ENCODE data around the gene VTN.
"Not testable (repeated sequence)": the region's sequence is repeated elsewhere in the genome, so short reads cannot be mapped to it uniquely, and the experiment has no call there.

The VTN gene

DNA sequence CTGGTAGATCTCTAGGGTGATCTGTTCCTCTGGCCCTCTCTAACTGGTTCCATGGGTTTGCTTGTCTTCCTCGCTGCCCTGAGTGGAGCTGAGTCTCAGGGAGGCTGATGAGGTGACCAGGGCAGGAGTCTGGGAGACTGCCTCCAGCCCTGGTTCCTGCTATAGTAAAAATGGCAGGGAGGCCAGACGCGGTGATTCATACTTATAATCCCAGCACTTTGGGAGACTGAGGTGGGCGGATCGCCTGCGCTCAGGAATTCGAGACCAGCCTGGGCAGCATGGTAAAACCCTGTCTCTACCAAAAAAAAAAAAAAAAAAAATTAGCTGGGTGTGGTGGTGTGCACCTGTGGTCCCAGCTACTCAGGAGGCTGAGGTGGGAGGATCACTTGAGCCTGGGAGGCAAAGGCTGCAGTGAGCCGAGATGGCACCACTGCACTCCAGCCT is 31.3 kb downstream of the VTN start:
- not testable (repeated sequence) for DNase-seq

DNA sequence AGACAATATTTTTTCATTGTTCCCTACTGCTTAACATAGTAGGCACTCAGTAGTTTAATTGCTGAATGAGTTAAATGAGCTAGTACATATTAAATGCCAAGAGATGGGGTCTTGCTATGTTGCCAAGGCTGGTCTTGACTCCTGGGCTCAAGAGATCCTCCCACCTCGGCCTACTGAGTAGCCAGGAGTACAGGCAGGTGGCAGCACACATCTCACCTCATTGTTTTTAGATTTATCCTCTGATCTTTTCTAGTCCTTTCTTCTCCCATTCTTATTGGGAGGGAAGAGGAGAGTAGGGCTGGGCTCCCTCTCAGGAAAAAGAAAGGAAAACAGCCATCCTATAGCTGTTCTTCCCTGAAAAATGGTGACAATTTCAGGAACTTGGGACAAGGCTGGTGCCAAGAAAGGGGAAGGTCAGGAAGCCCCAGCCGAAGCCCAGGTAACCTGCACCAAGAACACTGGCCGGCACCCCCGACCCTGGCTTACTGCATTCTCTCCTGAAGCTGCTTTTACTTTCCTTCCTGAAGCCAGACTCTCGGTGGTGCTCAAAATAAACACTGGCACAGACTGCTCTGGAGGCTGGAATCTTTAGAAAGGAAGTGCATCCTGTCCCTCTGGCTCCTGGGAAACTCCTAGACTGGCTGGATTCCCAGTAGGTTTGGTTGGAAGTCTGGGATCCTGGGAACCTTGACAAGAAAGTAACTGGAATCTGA is 31.9 kb downstream of the VTN start:
- DNase-seq: no peak

- peak; percentile 55 for DNase-seq
Observed at GRCh38 chr17:28335959-28336871, 33.9 kb downstream of the VTN start.

- DNase-seq: peak; percentile 100
Observed at GRCh38 chr17:28335201-28335958, 34.7 kb downstream of the VTN start, which contains the start of the genes IFT20 and TNFAIP1. Gene IFT20 (minus strand): TSS chr17:28335472. CDS start chr17:28331985, 3,487 bp downstream. Gene TNFAIP1 (plus strand): TSS chr17:28335761. CDS start chr17:28339522, 3,761 bp downstream.

GRCh38 chr17:28334666-28335200 is 35.4 kb downstream of the VTN start:
- DNase-seq: no peak

DNA sequence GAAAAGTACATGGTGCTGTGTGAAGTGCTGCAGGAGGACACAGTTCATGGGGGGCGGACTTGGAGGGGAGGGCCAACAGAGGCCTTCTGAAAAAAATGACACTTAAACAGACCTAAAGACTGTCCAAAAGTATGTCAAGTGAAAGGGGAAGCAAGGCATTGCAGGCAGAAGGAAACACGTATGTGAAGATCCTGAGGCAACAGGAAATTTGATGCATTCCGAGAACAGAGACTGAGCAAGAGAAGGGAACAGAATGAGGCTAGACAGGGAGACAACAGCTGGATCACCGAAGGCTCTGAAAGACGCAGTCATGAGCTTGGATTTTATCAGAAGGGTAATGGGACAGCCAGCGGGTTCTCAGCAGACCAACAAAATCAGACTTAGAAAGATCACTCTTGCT is 35.9 kb downstream of the VTN start:
- no peak for DNase-seq

DNA sequence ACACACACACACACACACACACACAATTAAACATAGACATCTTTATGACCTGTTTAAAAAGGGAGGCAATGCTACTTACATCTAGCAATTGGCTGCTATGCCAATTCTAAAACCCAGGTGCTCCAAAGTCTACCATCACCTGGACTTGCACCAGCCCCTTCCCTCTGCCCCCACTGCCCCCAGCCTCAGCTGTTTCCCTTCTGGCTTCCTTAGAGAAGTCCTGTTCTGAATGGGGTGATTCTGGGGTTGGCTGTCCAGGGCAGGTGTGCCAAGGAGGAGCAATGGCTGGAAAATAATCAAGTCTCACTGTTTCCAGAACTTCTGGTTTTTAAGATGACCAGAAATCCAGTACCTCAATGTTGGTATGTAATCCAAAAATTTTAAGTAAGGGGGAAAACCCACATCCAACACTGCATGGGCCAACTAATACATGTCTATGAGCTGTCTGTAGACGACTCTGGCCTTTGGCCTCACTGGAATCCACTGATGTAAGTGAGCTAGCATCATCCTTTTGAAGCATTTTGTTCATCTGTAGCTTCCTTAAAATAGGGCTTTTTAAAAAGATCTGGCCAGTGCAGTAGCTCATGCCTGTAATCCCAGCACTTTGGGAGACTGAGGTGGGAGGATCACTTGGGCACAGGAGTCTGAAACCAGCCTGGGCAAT is 36.9 kb downstream of the VTN start:
- no peak for DNase-seq

DNA sequence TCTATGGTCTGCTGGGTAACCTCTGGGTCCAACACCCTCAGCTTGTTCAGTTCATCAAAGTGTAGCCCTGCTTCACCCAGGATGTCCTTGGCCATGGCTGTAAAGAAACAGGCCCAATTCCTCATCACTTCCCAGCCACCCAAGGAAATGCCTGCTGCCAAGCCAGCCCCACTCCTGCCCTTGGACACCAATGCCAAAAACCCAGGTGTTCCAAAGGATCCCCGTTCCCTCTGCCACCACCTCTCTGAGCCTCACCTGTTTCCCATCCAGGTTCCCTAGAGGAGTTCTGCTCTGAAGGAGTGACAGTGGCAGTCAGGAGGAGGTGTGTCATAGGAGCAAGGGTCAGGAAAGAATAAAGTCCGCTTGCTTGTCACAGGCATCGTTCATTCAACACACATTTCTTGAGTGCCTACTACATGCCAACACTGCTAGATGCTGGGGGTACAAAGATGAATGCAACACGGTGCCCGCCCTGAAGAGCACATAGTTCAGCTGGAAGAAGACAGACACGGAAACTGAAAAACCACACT is 38.2 kb downstream of the VTN start:
- DNase-seq: no peak

- DNase-seq: no peak
Observed at GRCh38 chr17:28330671-28331070, 39.4 kb downstream of the VTN start.

DNA sequence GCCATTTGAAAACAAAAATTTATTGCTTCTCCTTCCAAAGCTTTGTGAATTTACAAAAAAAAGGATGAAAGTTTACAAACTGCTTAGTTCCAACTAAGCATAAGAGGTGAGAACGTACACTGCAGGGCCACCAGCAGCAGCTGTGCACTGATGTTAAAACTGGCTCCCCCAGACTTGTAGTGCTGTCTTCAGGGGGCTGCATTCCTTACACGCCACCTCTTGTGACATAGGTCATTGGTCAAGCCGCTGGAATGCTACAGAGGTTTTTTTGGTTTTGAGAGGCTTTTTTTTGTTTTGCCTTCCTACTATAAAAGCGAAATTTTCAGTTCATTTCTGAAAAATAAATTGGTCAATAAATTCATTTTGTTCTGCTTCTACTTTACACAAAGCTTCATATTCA is 41.8 kb downstream of the VTN start:
- no peak for DNase-seq

- no peak for DNase-seq
Observed at GRCh38 chr17:28327709-28328108, 42.4 kb downstream of the VTN start.

- no peak for DNase-seq
Observed at GRCh38 chr17:28327031-28327607, 43.0 kb downstream of the VTN start.

DNA sequence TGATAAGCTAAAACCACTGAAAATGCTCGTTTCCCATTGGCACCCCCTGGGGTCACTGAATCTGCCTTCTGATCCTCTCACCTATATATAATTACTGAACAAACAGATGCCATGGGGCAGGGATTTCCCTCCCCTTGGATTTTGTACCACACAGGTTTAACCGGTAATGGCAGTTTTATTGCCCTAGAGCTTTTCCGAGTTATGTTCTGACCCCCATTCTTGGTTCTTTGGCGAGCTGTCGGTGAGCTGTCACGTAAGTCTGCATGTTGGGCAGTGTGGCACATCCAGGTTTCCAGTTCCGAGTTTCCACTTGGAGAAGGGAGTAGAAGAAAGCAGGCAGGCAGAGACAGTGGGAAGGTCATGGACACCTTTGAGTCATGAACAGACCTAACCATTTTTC is 44.0 kb downstream of the VTN start:
- DNase-seq: no peak

DNA sequence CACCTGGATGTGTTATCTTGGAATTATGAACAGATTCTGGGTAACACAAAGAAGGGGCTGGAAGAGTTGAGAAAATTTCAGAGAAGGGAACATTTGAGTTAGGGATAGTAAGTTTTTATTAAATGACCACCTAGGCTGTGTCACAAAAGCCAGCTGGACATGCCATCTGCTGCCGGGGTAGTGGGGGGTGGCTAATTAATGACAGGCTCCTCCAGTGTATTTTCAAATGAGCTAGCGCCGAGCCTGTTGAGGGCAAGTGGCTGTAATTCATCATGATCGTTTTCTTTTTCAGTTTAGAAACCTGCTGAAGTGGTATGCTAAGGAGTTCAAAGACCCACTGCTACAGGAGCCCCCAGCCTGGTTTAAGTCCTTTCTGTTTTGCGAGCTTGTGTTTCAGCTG is 44.9 kb downstream of the VTN start:
- peak; percentile 22 for DNase-seq

DNA sequence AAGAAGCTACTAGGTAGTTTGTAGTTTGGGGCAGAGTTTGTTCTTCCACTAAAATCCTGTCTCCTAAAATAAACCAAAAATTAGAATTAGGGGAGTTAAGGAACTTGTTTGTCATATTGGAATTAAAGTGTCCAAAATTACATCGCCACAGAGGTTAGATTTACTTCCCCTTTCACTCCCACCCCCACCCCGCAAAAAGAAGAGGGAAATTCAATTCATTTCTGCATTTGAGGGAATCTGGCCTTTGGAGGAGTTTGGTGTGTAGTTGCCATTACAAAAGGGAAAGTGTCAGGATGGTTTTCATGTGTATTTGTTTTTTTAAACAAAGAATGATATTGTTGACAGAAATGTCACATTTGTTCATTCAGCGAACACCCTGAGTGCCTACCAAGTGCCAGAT is 45.3 kb downstream of the VTN start:
- DNase-seq: no peak

GRCh38 chr17:28324267-28324745 is 45.8 kb downstream of the VTN start:
- no peak for DNase-seq

DNA sequence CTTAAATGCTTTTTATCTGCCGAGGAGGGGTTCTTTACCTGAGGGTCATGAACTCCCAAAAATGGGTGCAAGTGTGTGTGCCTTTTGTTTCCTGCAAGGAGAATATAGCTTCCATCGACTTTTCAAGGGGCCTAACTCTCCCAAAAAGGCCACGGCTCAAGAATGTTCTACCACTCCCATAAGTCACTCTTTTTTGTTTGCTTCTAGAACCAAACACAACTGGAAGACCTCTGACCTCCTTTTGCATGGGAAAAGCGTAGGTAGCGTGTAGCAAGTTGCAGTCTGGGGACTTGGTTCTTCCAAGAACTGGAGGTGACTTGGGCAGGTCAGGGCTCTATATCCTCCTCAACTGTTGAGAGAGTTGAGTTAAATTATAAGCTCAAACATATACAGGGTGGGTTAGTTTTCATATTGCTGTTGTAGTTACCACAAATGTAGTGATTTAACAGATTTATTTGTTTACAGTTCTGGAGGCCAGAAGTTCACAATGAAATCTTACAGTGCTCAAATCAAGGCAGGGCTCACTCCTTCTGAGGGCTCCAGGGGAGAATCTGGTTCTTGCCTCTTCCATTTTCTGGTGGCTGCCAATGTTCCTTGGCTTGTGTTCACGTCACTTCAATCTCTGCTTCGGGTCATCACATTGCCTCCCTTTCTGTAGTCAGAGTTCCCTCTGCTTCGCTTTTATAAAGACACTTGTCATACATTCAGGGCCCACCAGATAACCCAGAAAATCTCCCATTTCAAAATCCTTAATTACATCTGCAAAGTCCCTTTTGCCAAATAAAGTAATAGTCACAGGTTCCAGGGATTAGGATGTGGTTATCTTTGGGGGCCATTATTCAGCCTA is 49.7 kb downstream of the VTN start:
- no peak for DNase-seq

DNA sequence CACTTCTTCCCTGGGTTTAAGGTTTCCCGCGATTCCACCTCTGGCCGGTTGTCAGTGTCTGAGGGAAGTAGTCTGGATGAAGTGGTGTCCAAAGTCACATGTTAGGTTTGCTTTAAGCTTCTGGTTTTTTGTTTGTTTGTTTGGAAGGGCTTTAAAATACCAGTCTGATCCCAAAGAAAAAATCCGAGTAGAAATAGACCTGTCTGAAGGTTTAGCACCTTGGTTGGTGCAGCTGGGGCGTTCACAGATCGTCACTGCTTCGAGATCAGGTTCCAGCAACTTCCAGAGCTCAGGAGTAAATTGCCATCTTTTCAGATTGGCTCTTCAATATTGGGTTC is 50.5 kb downstream of the VTN start:
- no peak for DNase-seq

DNA sequence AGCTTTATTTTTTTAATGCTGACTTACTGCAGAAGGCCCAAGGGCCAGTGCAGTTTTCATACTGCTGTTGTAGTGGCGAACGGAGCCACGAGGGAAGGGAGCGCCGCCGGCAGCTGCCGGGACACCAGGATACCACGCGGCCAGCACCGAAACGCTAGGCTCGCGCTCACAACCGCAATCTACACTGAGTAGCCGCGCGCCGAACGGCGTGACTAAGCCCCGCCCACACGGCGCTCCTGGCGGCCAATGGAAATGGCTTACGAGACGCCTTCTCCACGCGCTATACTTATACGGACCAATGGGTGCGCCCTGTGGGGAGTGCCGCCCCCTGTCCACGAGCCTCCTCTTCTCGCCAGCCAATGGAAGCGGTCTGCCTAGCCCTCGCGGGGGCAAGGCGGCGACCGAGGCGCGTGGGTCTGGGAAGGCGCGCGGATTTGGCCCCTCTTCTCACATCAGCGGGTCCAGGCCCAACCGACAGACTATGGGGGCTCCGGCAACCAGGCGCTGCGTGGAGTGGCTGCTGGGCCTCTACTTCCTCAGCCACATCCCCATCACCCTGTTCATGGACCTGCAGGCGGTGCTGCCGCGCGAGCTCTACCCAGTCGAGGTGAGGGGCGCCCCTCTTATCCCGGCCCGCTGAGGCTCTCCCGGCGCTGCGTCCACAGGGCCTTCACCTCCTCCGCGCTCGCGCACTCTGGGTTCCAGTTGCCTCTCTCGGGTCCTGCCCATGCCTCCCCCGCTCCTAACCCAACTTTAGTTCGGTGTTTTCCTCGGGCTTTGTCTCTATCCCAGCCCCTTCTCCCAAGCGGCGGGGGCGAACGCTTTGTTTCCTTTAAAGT is 51.1 kb downstream of the VTN start, which contains the start of gene TMEM97:
Gene TMEM97, plus strand, starts transcription at position 442 of the 839 bp plus-strand sequence. Its CDS starts 40 bp downstream, at position 482.
- peak; percentile 98 for DNase-seq

Data from NCI-H774 (cell line).